AG04450 (cell line): ENCODE results near the gene PLPPR1. TPM values are rescaled to one million over a fixed set of nuclear protein-coding genes. Genes with fewer than 3 reads are reported as not detected.

Experiments used
- CTCF ChIA-PET: fragments of 300-600, 350-600 bp; formaldehyde crosslinking; extraction: SDS; loops from one replicate; lab custom pipeline; 2022; ENCODE audit warnings: antibody characterized with exemption, inconsistent platforms; lab: Charles Lee
- POLR2A ChIA-PET: fragments of 350-600 bp; formaldehyde crosslinking; extraction: SDS; loops from one replicate; lab custom pipeline; 2021; ENCODE audit warnings: antibody characterized with exemption, inconsistent platforms; lab: Yijun Ruan, JAX
- DNase-seq: peaks from one replicate; pipeline ENCODE4 v3.0.0-alpha.2; 2011; ENCODE audit warnings: low read depth, low spot score
- H3K27ac ChIP-seq: one replicate; pipeline ENCODE4 v1.5.1; 2012; ENCODE audit warnings: low read depth, low read length, control low read depth
- H3K27me3 ChIP-seq: one replicate; pipeline ENCODE4 v1.6.0; 2012; ENCODE audit warnings: low read length; ENCODE audit not compliant: control insufficient read depth, insufficient read depth
- H3K4me3 ChIP-seq: 2 replicates; pipeline ENCODE4 v1.5.1; 2011; ENCODE audit warnings: mild to moderate bottlenecking, low read depth, low read length, control low read depth
- H3K9me3 ChIP-seq: 2 replicates; pipeline ENCODE4 v1.5.1; 2012; ENCODE audit warnings: low read length; ENCODE audit not compliant: control insufficient read depth, insufficient read depth
- CTCF ChIP-seq: IDR thresholded peaks from 2 replicates; pipeline ENCODE4 v1.5.1; 2011; ENCODE audit warnings: low read depth, low read length, control low read depth, inconsistent platforms
- polyA plus RNA-seq: library from polyadenylated mRNA; depleted of rRNA; stranded (reverse); fragments of >200 nt; gene quantifications from 2 replicates; pipeline ENCODE4 v1.2.3, GENCODE V29; 2011

Gene PLPPR1
- polyA plus RNA-seq, 1 experiment, result not detected

- no peak overlapping the region for H3K27ac ChIP-seq
- DNase-seq, result no peak
- ChIA-PET CTCF (no interaction called here), POLR2A (no interaction called here)
- no peaks in the 10 kb centered on the region for H3K9me3 ChIP-seq
- TF ChIP-seq CTCF, result no peak
- no peak overlapping the region for H3K4me3 ChIP-seq
- no peaks in the 10 kb centered on the region for H3K27me3 ChIP-seq
Measured at GRCh38 chr9:101055516-101055915, 27.0 kb downstream of the PLPPR1 start.

- ChIA-PET POLR2A (no interaction called here), CTCF (no interaction called here)
- no peaks in the 10 kb centered on the region for H3K9me3 ChIP-seq
- no peaks in the 10 kb centered on the region for H3K27me3 ChIP-seq
- no peak for TF ChIP-seq CTCF
- no peak overlapping the region for H3K4me3 ChIP-seq
- no peak for DNase-seq
- no peak overlapping the region for H3K27ac ChIP-seq
Measured at GRCh38 chr9:101062686-101063085, 34.2 kb downstream of the PLPPR1 start.

GRCh38 chr9:101063192-101063591 is 34.7 kb downstream of the PLPPR1 start:
- no peaks in the 10 kb centered on the region for H3K9me3 ChIP-seq
- no peak overlapping the region for H3K27ac ChIP-seq
- no peak overlapping the region for H3K4me3 ChIP-seq
- ChIA-PET CTCF (no interaction called here), POLR2A (no interaction called here)
- TF ChIP-seq CTCF, result no peak
- H3K27me3 ChIP-seq, result no peaks in the 10 kb centered on the region
- no peak for DNase-seq

GRCh38 chr9:101064206-101064605 is 35.7 kb downstream of the PLPPR1 start:
- CTCF ChIA-PET, result no interaction called here
- Histone ChIP-seq H3K9me3 (no peaks in the 10 kb centered on the region), H3K4me3 (no peak overlapping the region), H3K27ac (no peak overlapping the region), H3K27me3 (no peaks in the 10 kb centered on the region)
- DNase-seq, result no peak
- POLR2A ChIA-PET, result no interaction called here
- TF ChIP-seq CTCF, result no peak

GRCh38 chr9:101065930-101066329 is 37.4 kb downstream of the PLPPR1 start:
- Histone ChIP-seq H3K27ac (no peak overlapping the region), H3K9me3 (no peaks in the 10 kb centered on the region), H3K27me3 (no peaks in the 10 kb centered on the region), H3K4me3 (no peak overlapping the region)
- no peak for DNase-seq
- no peak for TF ChIP-seq CTCF
- ChIA-PET CTCF (no interaction called here), POLR2A (no interaction called here)
